Cortex of kidney (tissue), 1 donor: ENCODE measurements around the gene HTR3D.
"Not testable (repeated sequence)": the region's sequence is repeated elsewhere in the genome, so short reads cannot be mapped to it uniquely, and the experiment has no call there.

Experiments used
- DNase-seq: peaks from one replicate; lab custom pipeline; 2025; lab: John Stamatoyannopoulos, UW

Gene HTR3D

DNA sequence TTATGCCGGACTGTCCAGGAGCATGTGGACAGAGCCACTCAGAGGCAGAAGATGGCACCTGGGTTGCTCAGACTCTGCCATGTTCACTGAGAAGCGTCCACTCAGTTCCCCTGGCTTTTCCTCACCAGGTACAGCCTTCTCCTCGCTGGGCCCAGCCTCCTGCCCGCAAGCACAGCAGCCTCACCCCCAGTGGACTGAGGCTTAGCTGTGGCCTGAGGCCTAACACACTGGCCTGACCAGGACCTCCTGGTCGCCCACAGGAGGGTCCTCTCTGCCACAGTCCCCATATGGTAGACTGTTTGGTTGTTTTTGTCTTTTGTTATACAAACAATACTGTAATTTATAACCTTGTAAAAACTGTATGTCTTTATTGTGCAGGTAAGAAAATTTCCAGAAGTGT is 36.8 kb downstream of the HTR3D start:
- no peak for DNase-seq

DNA sequence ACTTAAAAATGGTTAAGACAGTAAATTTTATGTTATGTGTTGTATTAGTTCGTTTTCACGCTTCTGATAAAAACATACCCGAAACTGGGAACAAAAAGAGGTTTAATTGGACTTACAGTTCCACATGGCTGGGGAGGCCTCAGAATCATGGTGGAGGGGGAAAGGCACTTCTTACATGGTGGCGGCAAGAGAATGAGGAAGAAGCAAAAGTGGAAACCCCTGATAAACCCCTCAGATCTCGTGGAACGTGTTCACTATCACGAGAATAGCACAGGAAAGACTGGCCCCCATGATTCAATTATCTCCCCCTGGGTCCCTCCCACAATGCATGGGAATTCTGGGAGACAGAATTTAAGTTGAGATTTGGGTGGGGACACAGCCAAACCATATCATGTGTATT is 39.6 kb downstream of the HTR3D start:
- not testable (repeated sequence) for DNase-seq

DNA sequence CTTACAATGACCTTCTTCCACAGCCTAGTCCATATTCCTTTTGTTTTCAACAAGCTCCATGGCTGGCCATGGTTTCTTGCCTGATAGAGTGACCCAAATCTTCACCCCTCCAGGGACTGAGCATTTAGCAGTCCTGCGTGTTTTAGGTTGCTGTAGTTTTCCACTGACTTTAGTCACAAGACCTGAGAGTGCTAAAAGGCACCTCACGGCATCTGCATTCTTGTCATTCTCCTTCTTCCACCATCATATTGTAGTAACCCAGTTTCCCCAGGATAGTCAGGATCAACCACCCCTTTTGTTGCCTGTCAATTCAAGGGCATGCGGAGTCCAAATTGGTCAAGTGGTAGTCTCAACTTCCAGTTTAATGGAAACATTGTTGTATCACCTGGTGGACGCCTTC is 42.1 kb downstream of the HTR3D start:
- DNase-seq = no peak

- DNase-seq = no peak
These were observed 44.4 kb downstream of the HTR3D start for GRCh38 chr3:184075901-184076300.

DNA sequence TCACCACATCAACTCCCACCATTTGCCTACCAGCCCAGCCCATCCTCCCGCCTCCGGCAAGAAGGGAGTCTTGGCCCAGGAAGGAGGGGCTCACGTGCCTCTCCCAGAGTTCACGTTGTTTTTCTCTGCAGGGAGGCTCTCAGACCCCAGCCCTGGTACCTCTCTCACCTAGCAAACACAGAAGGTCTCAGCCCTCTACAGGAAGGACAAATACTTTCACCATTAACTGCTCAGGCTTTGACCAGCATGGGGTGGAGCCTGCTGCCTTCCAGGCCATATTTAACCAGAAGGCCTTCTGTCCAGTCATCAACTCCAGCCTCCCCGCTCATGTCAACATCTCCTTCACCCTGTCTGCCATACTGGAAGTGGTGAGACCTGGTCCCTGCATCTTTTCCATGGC is 46.3 kb downstream of the HTR3D start:
- DNase-seq = no peak

DNA sequence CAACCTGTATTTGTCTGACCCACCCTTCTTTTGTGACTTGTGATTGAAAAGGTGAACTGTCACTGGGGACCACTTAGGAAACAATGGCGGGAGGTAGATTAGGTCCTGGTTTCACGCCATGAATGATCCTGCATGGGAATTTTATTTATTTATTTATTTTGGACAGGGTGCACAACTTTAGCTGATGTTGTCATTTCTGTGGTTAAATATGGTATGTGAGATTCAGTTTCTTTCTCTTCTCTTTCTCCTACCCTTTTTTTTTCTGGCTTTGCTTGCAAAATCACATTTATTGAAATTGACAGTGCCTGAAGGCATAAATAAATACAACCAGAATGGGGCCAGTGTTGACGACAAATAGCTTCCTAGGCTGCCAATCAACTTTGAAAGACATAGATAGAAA is 47.3 kb downstream of the HTR3D start:
- no peak for DNase-seq

DNA sequence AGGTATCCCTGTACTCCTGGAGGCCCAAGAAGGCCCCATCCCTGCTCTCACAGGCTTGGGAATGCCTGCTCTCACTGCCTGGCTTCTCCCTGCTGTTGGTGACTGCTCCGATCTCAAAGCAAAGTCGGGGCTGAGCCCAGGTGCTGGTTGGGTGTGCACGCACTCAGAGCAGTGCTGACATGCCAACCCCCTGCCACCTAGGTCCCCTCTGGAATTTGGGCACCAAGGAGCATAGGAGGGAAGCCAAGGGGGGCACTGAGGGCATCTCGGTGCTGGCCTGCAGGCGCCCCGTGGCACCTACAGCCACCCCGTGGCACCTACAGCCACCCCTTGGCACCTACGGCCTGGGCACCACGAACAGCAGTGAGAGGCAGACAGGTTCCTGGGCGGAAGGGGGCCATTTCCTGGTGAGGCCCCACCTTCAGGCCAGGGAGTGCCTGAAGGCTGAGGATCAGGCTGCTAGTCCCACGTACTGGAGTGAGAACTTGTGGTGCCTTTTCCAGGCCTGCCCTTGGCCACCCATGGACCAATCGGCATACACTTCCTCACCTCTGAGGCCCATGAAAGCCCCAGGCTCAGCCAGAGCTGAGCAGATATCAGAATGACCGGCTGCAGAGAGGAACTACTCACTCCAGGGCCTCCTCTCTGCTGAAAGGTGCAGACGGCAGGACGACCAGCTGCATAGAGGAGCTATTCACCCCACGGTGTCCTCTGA is 49.7 kb downstream of the HTR3D start:
- DNase-seq = no peak

- DNase-seq = no peak
These were observed 50.5 kb downstream of the HTR3D start for GRCh38 chr3:184082034-184082433.

GRCh38 chr3:184082465-184082864 is 50.9 kb downstream of the HTR3D start:
- DNase-seq = no peak

GRCh38 chr3:184085389-184085852 is 53.9 kb downstream of the HTR3D start:
- no peak for DNase-seq
